ENCODE measurements around the gene TNC. TPM values are rescaled to one million over a fixed set of nuclear protein-coding genes. Genes with fewer than 3 reads are reported as not detected.

Gene TNC
- polyA plus RNA-seq, 3 donors: 0.02 TPM; not detected in 2

DNA sequence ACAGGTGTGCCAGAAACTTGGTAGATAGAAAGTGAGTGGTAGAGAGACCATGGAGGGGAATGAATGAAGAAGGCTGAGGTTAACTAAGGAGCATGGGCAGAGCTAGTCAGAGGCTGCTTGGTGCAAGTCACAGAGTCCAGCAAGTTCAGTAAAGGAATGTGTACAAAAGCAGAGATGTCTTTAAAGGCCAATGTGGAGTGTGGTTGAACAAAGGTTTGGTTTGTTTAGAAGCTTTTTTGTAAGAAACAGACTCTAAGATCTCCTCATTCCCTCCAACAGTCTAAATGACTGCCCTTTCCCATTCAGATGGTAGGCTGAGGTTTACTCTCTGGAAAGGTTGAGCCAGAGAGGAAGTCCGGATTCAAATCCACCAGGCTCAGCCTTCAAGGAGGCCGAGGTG is 84.2 kb downstream of the TNC start:
- no peak overlapping the region for H3K9ac ChIP-seq (ENCODE audit: insufficient read depth, low read length, poor library complexity, severe bottlenecking)
- Mint-ChIP-seq H3K27ac (no peak overlapping the region), H3K27me3 (ENCODE audit: low read depth in 3 of 3) (peaks cover 0 to 5% (median 2%) of the 10 kb centered on the region in 3 donors), H3K4me1 (peaks cover 18% of the 10 kb centered on the region), H3K4me3 (no peak overlapping the region), H3K9me3 (peaks cover 0 to 3% (median 0%) of the 10 kb centered on the region in 7 donors), H3K36me3 (no peaks in the 10 kb centered on the region)
- H3K36me3 ChIP-seq (replicated peaks in 1 of 2; ENCODE audit: control insufficient read depth in 1 of 2, insufficient read depth in 2 of 2, low read length in 2 of 2): no peaks in the 10 kb centered on the region
- intact Hi-C loops (cut with micrococcal nuclease): no loop called here
- H3K4me3 ChIP-seq (replicated peaks in 1 of 3; ENCODE audit: low read depth in 2 of 3, low read length in 3 of 3): no peak overlapping the region
- H3K4me2 ChIP-seq (replicated peaks; ENCODE audit: extremely low read depth, low read length, poor library complexity, severe bottlenecking): no peak overlapping the region
- H3K27me3 ChIP-seq (ENCODE audit: control insufficient read depth in 2 of 2, insufficient read depth in 2 of 2, low read length in 2 of 2): no peaks in the 10 kb centered on the region
- WGBS (ENCODE audit: insufficient coverage): no CpG with 5 or more reads among the region's 2 CpGs
- no peak overlapping the region for H3K27ac ChIP-seq (ENCODE audit: low read depth in 1 of 2, low read length in 2 of 2)
- peaks cover 17 to 19% of the 10 kb centered on the region in 2 donors for H3K4me1 ChIP-seq (ENCODE audit: control insufficient read depth in 1 of 2, insufficient read depth in 2 of 2, low read length in 2 of 2)
- no peak for TF ChIP-seq CTCF (IDR thresholded peaks at IDR 0.05)
- DNase-seq: no peak
- H4K20me1 ChIP-seq (ENCODE audit: insufficient read depth, low read length): no peaks in the 10 kb centered on the region
- no peaks in the 10 kb centered on the region for H3K79me2 ChIP-seq (ENCODE audit: insufficient read depth, low read length)
- no peak overlapping the region for H2AFZ ChIP-seq (ENCODE audit: insufficient read depth, low read depth, low read length, poor library complexity, severe bottlenecking)
- H3K9me3 ChIP-seq (replicated peaks in 1 of 2; ENCODE audit: control insufficient read depth in 1 of 2, insufficient read depth in 1 of 2, low read length in 2 of 2): no peaks in the 10 kb centered on the region

GRCh38 chr9:115032296-115032695 is 85.7 kb downstream of the TNC start:
- no peak overlapping the region for H3K27ac ChIP-seq (ENCODE audit: low read depth in 1 of 2, low read length in 2 of 2)
- H2AFZ ChIP-seq (ENCODE audit: insufficient read depth, low read depth, low read length, poor library complexity, severe bottlenecking): no peak overlapping the region
- H3K4me3 Mint-ChIP-seq: no peak overlapping the region
- peaks cover 18% of the 10 kb centered on the region for H3K4me1 Mint-ChIP-seq
- H3K9ac ChIP-seq (ENCODE audit: insufficient read depth, low read length, poor library complexity, severe bottlenecking): no peak overlapping the region
- no peak overlapping the region for H3K4me2 ChIP-seq (replicated peaks; ENCODE audit: extremely low read depth, low read length, poor library complexity, severe bottlenecking)
- H4K20me1 ChIP-seq (ENCODE audit: insufficient read depth, low read length): no peaks in the 10 kb centered on the region
- no peak for TF ChIP-seq CTCF (IDR thresholded peaks at IDR 0.05)
- H3K36me3 Mint-ChIP-seq: no peaks in the 10 kb centered on the region
- H3K79me2 ChIP-seq (ENCODE audit: insufficient read depth, low read length): no peaks in the 10 kb centered on the region
- peaks cover 0 to 2% of the 10 kb centered on the region in 2 donors for H3K27me3 ChIP-seq (ENCODE audit: control insufficient read depth in 2 of 2, insufficient read depth in 2 of 2, low read length in 2 of 2)
- no CpG with 5 or more reads among the region's 1 CpG for WGBS (ENCODE audit: insufficient coverage)
- H3K36me3 ChIP-seq (replicated peaks in 1 of 2; ENCODE audit: control insufficient read depth in 1 of 2, insufficient read depth in 2 of 2, low read length in 2 of 2): no peaks in the 10 kb centered on the region
- H3K9me3 ChIP-seq (replicated peaks in 1 of 2; ENCODE audit: control insufficient read depth in 1 of 2, insufficient read depth in 1 of 2, low read length in 2 of 2): no peaks in the 10 kb centered on the region
- H3K9me3 Mint-ChIP-seq: peaks cover 0 to 3% (median 0%) of the 10 kb centered on the region in 7 donors
- H3K4me1 ChIP-seq (ENCODE audit: control insufficient read depth in 1 of 2, insufficient read depth in 2 of 2, low read length in 2 of 2): peaks cover 17 to 19% of the 10 kb centered on the region in 2 donors
- intact Hi-C loops (cut with micrococcal nuclease): no loop called here
- no peak for DNase-seq
- H3K27ac Mint-ChIP-seq: no peak overlapping the region
- no peak overlapping the region for H3K4me3 ChIP-seq (replicated peaks in 1 of 3; ENCODE audit: low read depth in 2 of 3, low read length in 3 of 3)
- peaks cover 0 to 3% (median 2%) of the 10 kb centered on the region in 3 donors for H3K27me3 Mint-ChIP-seq (ENCODE audit: low read depth in 3 of 3)
